ENCODE results near the gene LPP. TPM values are rescaled to one million over a fixed set of nuclear protein-coding genes. Genes with fewer than 3 reads are reported as not detected.

Gene LPP
- total and polyA plus RNA-seq, 2 donors from 2014 or later, result 6.7 to 233 TPM

- Histone ChIP-seq H3K4me3 (ENCODE audit: low read length in 3 of 3) (no peak overlapping the region), H3K9ac (ENCODE audit: low read length in 3 of 3) (no peak overlapping the region), H3K36me3 (ENCODE audit: control insufficient read depth in 2 of 3, insufficient read depth in 3 of 3, low read length in 3 of 3) (no peaks in the 10 kb centered on the region), H3K27ac (ENCODE audit: low read depth in 2 of 2, low read length in 2 of 2) (no peak overlapping the region), H3K27me3 (ENCODE audit: control insufficient read depth, insufficient read depth, low read length) (no peaks in the 10 kb centered on the region), H3K9me3 (ENCODE audit: control insufficient read depth in 2 of 3, insufficient read depth in 1 of 3, low read length in 3 of 3) (no peaks in the 10 kb centered on the region), H3K4me1 (ENCODE audit: control insufficient read depth in 2 of 3, insufficient read depth in 2 of 3, low read depth in 1 of 3, low read length in 3 of 3) (no peaks in the 10 kb centered on the region)
- intact Hi-C loops (cut with DNase I), result no loop called here
- DNase-seq (no peak), FAIRE-seq (no peak)
- no peak for TF ChIP-seq CTCF (IDR thresholded peaks at IDR 0.05; ENCODE audit: borderline replicate concordance, extremely low read depth, insufficient read depth)
Observed at GRCh38 chr3:188113756-188114155, 40.2 kb upstream of the LPP start.

- no peak overlapping the region for H3K27ac ChIP-seq (ENCODE audit: low read depth in 2 of 2, low read length in 2 of 2)
- H3K9me3 ChIP-seq (ENCODE audit: control insufficient read depth in 2 of 3, insufficient read depth in 1 of 3, low read length in 3 of 3), result no peaks in the 10 kb centered on the region
Observed at GRCh38 chr3:188119846-188120245, 34.1 kb upstream of the LPP start.

GRCh38 chr3:188122571-188123169 is 31.3 kb upstream of the LPP start:
- H3K4me3 ChIP-seq (ENCODE audit: low read length in 3 of 3), result no peak overlapping the region
- no peak overlapping the region for H3K27ac ChIP-seq (ENCODE audit: low read depth in 2 of 2, low read length in 2 of 2)

More at GRCh38 chr3:188119846-188120245, 34.1 kb upstream of the LPP start:
- Histone ChIP-seq H3K27me3 (ENCODE audit: control insufficient read depth, insufficient read depth, low read length) (no peaks in the 10 kb centered on the region), H3K4me3 (ENCODE audit: low read length in 3 of 3) (no peak overlapping the region), H3K36me3 (ENCODE audit: control insufficient read depth in 2 of 3, insufficient read depth in 3 of 3, low read length in 3 of 3) (no peaks in the 10 kb centered on the region), H3K4me1 (ENCODE audit: control insufficient read depth in 2 of 3, insufficient read depth in 2 of 3, low read depth in 1 of 3, low read length in 3 of 3) (no peaks in the 10 kb centered on the region), H3K9ac (ENCODE audit: low read length in 3 of 3) (no peak overlapping the region)
- TF ChIP-seq CTCF (IDR thresholded peaks at IDR 0.05; ENCODE audit: borderline replicate concordance, extremely low read depth, insufficient read depth), result no peak
- intact Hi-C loops (cut with DNase I), result no loop called here
- FAIRE-seq, result no peak
- no peak for DNase-seq

More at GRCh38 chr3:188122571-188123169, 31.3 kb upstream of the LPP start:
- no peaks in the 10 kb centered on the region for H3K27me3 ChIP-seq (ENCODE audit: control insufficient read depth, insufficient read depth, low read length)
- no peaks in the 10 kb centered on the region for H3K9me3 ChIP-seq (ENCODE audit: control insufficient read depth in 2 of 3, insufficient read depth in 1 of 3, low read length in 3 of 3)
- FAIRE-seq, result no peak
- DNase-seq, result no peak
- H3K9ac ChIP-seq (ENCODE audit: low read length in 3 of 3), result no peak overlapping the region
- TF ChIP-seq CTCF (IDR thresholded peaks at IDR 0.05; ENCODE audit: borderline replicate concordance, extremely low read depth, insufficient read depth), result no peak
- intact Hi-C loops (cut with DNase I), result no loop called here
- H3K4me1 ChIP-seq (ENCODE audit: control insufficient read depth in 2 of 3, insufficient read depth in 2 of 3, low read depth in 1 of 3, low read length in 3 of 3), result no peaks in the 10 kb centered on the region
- H3K36me3 ChIP-seq (ENCODE audit: control insufficient read depth in 2 of 3, insufficient read depth in 3 of 3, low read length in 3 of 3), result no peaks in the 10 kb centered on the region

All from kidney (tissue), 14 donors.